Endothelial cell of umbilical vein (primary cell): ENCODE measurements around the gene C11orf21.

Source experiments
- CTCF ChIP-seq, 2 donors: IDR thresholded peaks; 1 replicate in 1 of 2; 2 replicates in 1 of 2; pipeline ENCODE4 v1.5.1; 2011; ENCODE audit warnings: low read length in 2 of 2, mild to moderate bottlenecking in 2 of 2, moderate library complexity in 2 of 2, control low read depth in 1 of 2, inconsistent platforms in 1 of 2, low read depth in 1 of 2; ENCODE audit not compliant: insufficient read depth in 1 of 2; ENCODE audit errors: extremely low read depth in 1 of 2
- FOS ChIP-seq: IDR thresholded peaks from 2 replicates; pipeline ENCODE4 v1.6.1; 2011; ENCODE audit warnings: mild to moderate bottlenecking, low read length, moderate library complexity, borderline replicate concordance; ENCODE audit not compliant: insufficient read depth
- JUN ChIP-seq: IDR thresholded peaks from 2 replicates; pipeline ENCODE4 v1.6.1; 2011; ENCODE audit warnings: borderline replicate concordance, low read depth; ENCODE audit not compliant: insufficient read length, insufficient read depth
- POLR2A ChIP-seq: IDR thresholded peaks from 2 replicates; pipeline ENCODE4 v1.6.1; 2012; ENCODE audit warnings: low read depth, mild to moderate bottlenecking, control low read depth, low read length
- POLR2AphosphoS5 ChIP-seq: IDR thresholded peaks from 2 replicates; pipeline ENCODE4 v1.6.1; 2012; ENCODE audit warnings: low read depth, mild to moderate bottlenecking, control low read depth, low read length, moderate library complexity; ENCODE audit not compliant: insufficient read depth

GRCh38 chr11:2251138-2251537, 50.6 kb downstream of the C11orf21 start:
- TF ChIP-seq POLR2A, result no peak
- no peak for TF ChIP-seq CTCF (IDR thresholded peaks at IDR 0.05; ENCODE audit: extremely low read depth in 1 of 2, insufficient read depth in 1 of 2, low read depth in 1 of 2, low read length in 2 of 2)
- no peak for TF ChIP-seq POLR2AphosphoS5
- TF ChIP-seq FOS, result no peak
- no peak for TF ChIP-seq JUN
